ENCODE results near the gene SPOPL. TPM values are rescaled to one million over a fixed set of nuclear protein-coding genes. Genes with fewer than 3 reads are reported as not detected.

Gene SPOPL
- polyA plus RNA-seq, 1 of the 3 experiments (the other 2 are of a cell fraction) = 4.5 TPM

DNA sequence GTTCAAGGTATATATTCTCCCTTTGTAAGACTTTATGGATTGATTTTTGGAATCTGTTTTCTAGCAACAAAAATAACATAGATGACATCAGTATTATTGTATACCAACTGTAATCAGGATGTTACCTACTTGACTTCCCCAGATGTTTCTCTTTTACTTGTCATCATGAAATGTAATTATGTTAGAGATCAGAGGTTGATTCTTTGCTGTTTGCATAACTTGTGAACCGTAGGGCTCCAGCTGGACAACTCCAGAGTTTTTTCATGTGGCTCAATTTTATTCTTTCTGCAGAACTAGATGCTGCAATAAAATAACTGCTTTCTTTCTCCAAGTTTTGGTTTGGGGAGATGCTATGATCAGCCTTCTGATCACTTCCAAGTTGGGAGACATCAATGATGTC, 58.1 kb downstream of the SPOPL start:
- no peak for TF ChIP-seq TAF1 (IDR thresholded peaks at IDR 0.05; ENCODE audit: borderline replicate concordance, low read depth, low read length)
- no peak for TF ChIP-seq REST (IDR thresholded peaks at IDR 0.05; ENCODE audit: low read depth, low read length)
- TF ChIP-seq SIN3A (IDR thresholded peaks at IDR 0.05; ENCODE audit: borderline replicate concordance, low read depth, low read length) = no peak
- no peak for TF ChIP-seq RXRA (IDR thresholded peaks at IDR 0.05; ENCODE audit: borderline replicate concordance, low read depth)
- H3K36me3 ChIP-seq (replicated peaks in 1 of 2; ENCODE audit: control insufficient read depth in 1 of 2, insufficient read depth in 2 of 2, low read length in 1 of 2) = peaks cover 45 to 64% of the 10 kb centered on the region in 2 experiments
- no peaks in the 10 kb centered on the region for H3K79me2 ChIP-seq (ENCODE audit: insufficient read depth)
- H3K4me2 ChIP-seq = no peak overlapping the region
- ChIA-PET CTCF (no interaction called here), POLR2A (no interaction called here)
- H2AFZ ChIP-seq (ENCODE audit: low read depth) = no peak overlapping the region
- no peaks in the 10 kb centered on the region for H3K4me1 ChIP-seq (ENCODE audit: control insufficient read depth in 1 of 2, insufficient read depth in 2 of 2, low read depth in 1 of 2, low read length in 1 of 2)
- H3K9me2 ChIP-seq = no peaks in the 10 kb centered on the region
- H3K27ac ChIP-seq (ENCODE audit: low read depth in 2 of 2, low read length in 1 of 2) = no peak overlapping the region
- no peaks in the 10 kb centered on the region for H3K9me3 ChIP-seq
- H4K20me1 ChIP-seq (ENCODE audit: insufficient read depth) = no peaks in the 10 kb centered on the region
- DNase-seq = no peak
- no peaks in the 10 kb centered on the region for H3K27me3 ChIP-seq (ENCODE audit: insufficient read depth)
- H3K4me3 ChIP-seq (ENCODE audit: low read depth in 2 of 2, low read length in 1 of 2) = no peak overlapping the region
- no peaks in the 10 kb centered on the region for H3F3A ChIP-seq (replicated peaks; ENCODE audit: insufficient read depth)
- no peak overlapping the region for H3K9ac ChIP-seq
- WGBS (ENCODE audit: low lambda C conversion rate) = 58% methylated on average over 1 of the region's 1 CpG

GRCh38 chr2:138564586-138565229, 63.1 kb downstream of the SPOPL start:
- Histone ChIP-seq H4K20me1 (ENCODE audit: insufficient read depth) (no peaks in the 10 kb centered on the region), H3K9me2 (no peaks in the 10 kb centered on the region), H3K79me2 (ENCODE audit: insufficient read depth) (no peaks in the 10 kb centered on the region), H3K36me3 (replicated peaks in 1 of 2; ENCODE audit: control insufficient read depth in 1 of 2, insufficient read depth in 2 of 2, low read length in 1 of 2) (peaks cover 53 to 55% of the 10 kb centered on the region in 2 experiments), H2AFZ (ENCODE audit: low read depth) (no peak overlapping the region), H3K27ac (ENCODE audit: low read depth in 2 of 2, low read length in 1 of 2) (no peak overlapping the region), H3K4me3 (ENCODE audit: low read depth in 2 of 2, low read length in 1 of 2) (no peak overlapping the region), H3K9ac (no peak overlapping the region), H3K9me3 (no peaks in the 10 kb centered on the region), H3F3A (replicated peaks; ENCODE audit: insufficient read depth) (no peaks in the 10 kb centered on the region), H3K4me1 (ENCODE audit: control insufficient read depth in 1 of 2, insufficient read depth in 2 of 2, low read depth in 1 of 2, low read length in 1 of 2) (no peaks in the 10 kb centered on the region), H3K4me2 (no peak overlapping the region), H3K27me3 (ENCODE audit: insufficient read depth) (no peaks in the 10 kb centered on the region)
- TF ChIP-seq RFX5 (IDR thresholded peaks at IDR 0.05; ENCODE audit: low read length) (no peak), TAF1 (IDR thresholded peaks at IDR 0.05; ENCODE audit: borderline replicate concordance, low read depth, low read length) (no peak), JUND (IDR thresholded peaks at IDR 0.05) (no peak), MEF2A (IDR thresholded peaks at IDR 0.05; ENCODE audit: borderline replicate concordance, low read depth) (no peak), RCOR1 (IDR thresholded peaks at IDR 0.05; ENCODE audit: low read length) (no peak), CTCF (IDR thresholded peaks at IDR 0.05) (no peak), RAD21 (IDR thresholded peaks at IDR 0.05; ENCODE audit: low read length) (no peak), ELF1 (IDR thresholded peaks at IDR 0.05) (no peak), FOSL2 (IDR thresholded peaks at IDR 0.05; ENCODE audit: borderline replicate concordance, low read depth) (no peak), USF2 (IDR thresholded peaks at IDR 0.05; ENCODE audit: borderline replicate concordance, low read depth, low read length) (no peak), FOXM1 (IDR thresholded peaks at IDR 0.05; ENCODE audit: low read depth) (no peak), POLR2AphosphoS5 (IDR thresholded peaks at IDR 0.05; ENCODE audit: low read depth, low read length) (no peak), SMC3 (IDR thresholded peaks at IDR 0.05; ENCODE audit: low read depth, low read length) (no peak), EZH2phosphoT487 (IDR thresholded peaks at IDR 0.05; ENCODE audit: borderline replicate concordance, low read depth) (no peak), TCF12 (IDR thresholded peaks at IDR 0.05) (no peak), NFIC (IDR thresholded peaks at IDR 0.05; ENCODE audit: borderline replicate concordance) (no peak), YY1 (IDR thresholded peaks at IDR 0.05; ENCODE audit: low read depth) (no peak)
- TF ChIP-seq, protein P1, sequence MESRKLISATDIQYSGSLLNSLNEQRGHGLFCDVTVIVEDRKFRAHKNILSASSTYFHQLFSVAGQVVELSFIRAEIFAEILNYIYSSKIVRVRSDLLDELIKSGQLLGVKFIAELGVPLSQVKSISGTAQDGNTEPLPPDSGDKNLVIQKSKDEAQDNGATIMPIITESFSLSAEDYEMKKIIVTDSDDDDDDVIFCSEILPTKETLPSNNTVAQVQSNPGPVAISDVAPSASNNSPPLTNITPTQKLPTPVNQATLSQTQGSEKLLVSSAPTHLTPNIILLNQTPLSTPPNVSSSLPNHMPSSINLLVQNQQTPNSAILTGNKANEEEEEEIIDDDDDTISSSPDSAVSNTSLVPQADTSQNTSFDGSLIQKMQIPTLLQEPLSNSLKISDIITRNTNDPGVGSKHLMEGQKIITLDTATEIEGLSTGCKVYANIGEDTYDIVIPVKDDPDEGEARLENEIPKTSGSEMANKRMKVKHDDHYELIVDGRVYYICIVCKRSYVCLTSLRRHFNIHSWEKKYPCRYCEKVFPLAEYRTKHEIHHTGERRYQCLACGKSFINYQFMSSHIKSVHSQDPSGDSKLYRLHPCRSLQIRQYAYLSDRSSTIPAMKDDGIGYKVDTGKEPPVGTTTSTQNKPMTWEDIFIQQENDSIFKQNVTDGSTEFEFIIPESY (IDR thresholded peaks at IDR 0.05; ENCODE audit: borderline replicate concordance, low read depth) = no peak
- ChIA-PET CTCF (no interaction called here), POLR2A (no interaction called here)
- WGBS (ENCODE audit: low lambda C conversion rate) = 80% methylated on average over 5 of the region's 5 CpGs
- DNase-seq = no peak

Measured in SK-N-SH (cell line).